K562 (cell line): ENCODE results near the gene FAM184B. TPM values are rescaled to one million over a fixed set of nuclear protein-coding genes. Genes with fewer than 3 reads are reported as not detected.

Source experiments
- ATAC-seq: fragments of 200-7000 bp; cut with Tn5 transposase; 3 replicates; pipeline ENCODE4 v1.9.1; 2020; ENCODE audit warnings: moderate library complexity
- BruUV-seq: library from RNA; stranded (reverse); fragments of 400-500 nt; replicated peaks from 2 replicates; lab custom pipeline; 2021; lab: Mats Ljungman, UMichigan
- CTCF ChIA-PET: fragments of 300-600 bp; formaldehyde crosslinking; extraction: SDS; loops from one replicate; lab custom pipeline; 2021; ENCODE audit warnings: low intra/inter-chr PET ratio; lab: Yijun Ruan, JAX
- POLR2A ChIA-PET: fragments of 300-600, 350-650 bp; sonication (Branson Sonifier 250); formaldehyde crosslinking; extraction: SDS; loops from one replicate; lab custom pipeline; 2021; ENCODE audit warnings: antibody characterized with exemption, inconsistent platforms; lab: Yijun Ruan, JAX
- DNase-seq, 4 experiments: peaks; one replicate each; pipeline versions ENCODE4 v3.0.0 to v3.0.0-alpha.2; 2011 to 2018; ENCODE audit warnings: low spot score in 3 of 4, mixed read lengths in 3 of 4; ENCODE audit errors: extremely low read depth in 1 of 4
- FAIRE-seq: peaks from 2 replicates; lab custom pipeline; 2011; peaks lifted over from hg19 to GRCh38; lab: Jason Lieb, UNC
- H2AFZ ChIP-seq: 2 replicates; pipeline ENCODE4 v1.6.0; 2011; ENCODE audit warnings: low read depth, low read length, control low read depth, inconsistent platforms
- H3K27ac ChIP-seq: fragments of 200-600 bp; 3 replicates; pipeline ENCODE4 v1.8.0; 2011; ENCODE audit warnings: low read depth, mild to moderate bottlenecking, control low read depth, inconsistent platforms, low read length, moderate library complexity, mixed read lengths; ENCODE audit errors: extremely low read depth
- H3K27me3 ChIP-seq, 2 experiments: fragments of 300-600 bp in 1 of 2; 2 replicates in 1 of 2; 3 replicates in 1 of 2; pipeline versions ENCODE4 v1.6.0 to v1.8.0; 2011; ENCODE audit warnings: inconsistent platforms in 2 of 2, low read length in 2 of 2, mild to moderate bottlenecking in 1 of 2, mixed read lengths in 1 of 2, moderate library complexity in 1 of 2; ENCODE audit not compliant: control insufficient read depth in 2 of 2, insufficient read depth in 2 of 2
- H3K36me3 ChIP-seq: fragments of 300-600 bp; 3 replicates; pipeline ENCODE4 v1.8.0; 2011; ENCODE audit warnings: mild to moderate bottlenecking, low read length, inconsistent platforms; ENCODE audit not compliant: control insufficient read depth, insufficient read depth
- H3K4me1 ChIP-seq, 2 experiments: fragments of 200-600 bp in 1 of 2; replicated peaks in 1 of 2; 2 replicates in 1 of 2; 3 replicates in 1 of 2; pipeline versions ENCODE4 v1.5.1 to v1.8.0; 2011; ENCODE audit warnings: inconsistent platforms in 2 of 2, low read length in 2 of 2, mild to moderate bottlenecking in 1 of 2, mixed read lengths in 1 of 2, moderate library complexity in 1 of 2; ENCODE audit not compliant: control insufficient read depth in 2 of 2, insufficient read depth in 2 of 2
- H3K4me2 ChIP-seq: 2 replicates; pipeline ENCODE4 v1.6.1; 2011; ENCODE audit warnings: low read length, control low read depth, inconsistent platforms, mixed read lengths; ENCODE audit not compliant: insufficient read depth
- H3K4me3 ChIP-seq: fragments of 200-600 bp; sonication (generic), shearing (Covaris generic); 2 replicates; pipeline ENCODE4 v1.5.1; 2016; ENCODE audit warnings: control low read depth, inconsistent platforms
- H3K79me2 ChIP-seq: fragments of 200-600 bp; 3 replicates; pipeline ENCODE4 v1.8.0; 2011; ENCODE audit warnings: low read length, inconsistent platforms; ENCODE audit not compliant: control insufficient read depth, insufficient read depth
- H3K9ac ChIP-seq, 2 experiments: 2 replicates each; pipeline versions ENCODE4 v1.6.0 to v1.6.1; 2011; ENCODE audit warnings: low read depth in 2 of 2, low read length in 2 of 2, control low read depth in 1 of 2, inconsistent platforms in 1 of 2, mild to moderate bottlenecking in 1 of 2, mixed read lengths in 1 of 2; ENCODE audit not compliant: insufficient read depth in 1 of 2
- H3K9me1 ChIP-seq: one replicate; pipeline ENCODE4 v1.6.0; 2011; ENCODE audit warnings: inconsistent platforms, mild to moderate bottlenecking, low read length, moderate library complexity; ENCODE audit not compliant: control insufficient read depth, insufficient read depth
- H3K9me3 ChIP-seq: replicated peaks from 2 replicates; pipeline ENCODE4 v1.5.1; 2011; ENCODE audit warnings: low read depth, low read length, inconsistent platforms; ENCODE audit not compliant: control insufficient read depth, insufficient read depth
- H4K20me1 ChIP-seq: replicated peaks from 2 replicates; pipeline ENCODE4 v1.6.1; 2011; ENCODE audit warnings: low read length, inconsistent platforms, mixed read lengths; ENCODE audit not compliant: control insufficient read depth, insufficient read depth
- DPF2 ChIP-seq: fragments of 450-650 bp; IDR thresholded peaks from 2 replicates; pipeline ENCODE4 v1.6.1; 2016
- HMGN3 ChIP-seq: IDR thresholded peaks from 2 replicates; pipeline ENCODE4 v1.6.1; 2011; ENCODE audit warnings: borderline replicate concordance, low read depth, mild to moderate bottlenecking, mixed read lengths, low read length; ENCODE audit not compliant: insufficient read length; ENCODE audit errors: extremely low read depth
- MCM3 ChIP-seq: fragments of 450-650 bp; IDR thresholded peaks from 2 replicates; pipeline ENCODE4 v1.6.1; 2016
- NR2C2 ChIP-seq, 2 experiments: fragments of 200-800 bp in 1 of 2; sonication (Bioruptor generic) in 1 of 2; sonication (generic) in 1 of 2; formaldehyde crosslinking in 1 of 2; IDR thresholded peaks; 2 replicates each; pipeline versions ENCODE4 v1.6.1 to v1.8.0; 2016 to 2022; ENCODE audit warnings: mild to moderate bottlenecking in 1 of 2, missing compliant biosample characterization in 1 of 2, missing genetic modification characterization in 1 of 2, missing genetic modification reagents in 1 of 2
- NR4A1 ChIP-seq, 2 experiments: fragments of 250-450 bp in 1 of 2; fragments of 450-650 bp in 1 of 2; sonication (Bioruptor Pico) in 1 of 2; IDR thresholded peaks; 2 replicates each; pipeline versions ENCODE4 v1.4.0 to v1.6.1; 2016 to 2020; ENCODE audit warnings: mild to moderate bottlenecking in 2 of 2, missing compliant biosample characterization in 1 of 2, missing genetic modification characterization in 1 of 2, moderate library complexity in 1 of 2
- NUFIP1 ChIP-seq: fragments of 450-650 bp; IDR thresholded peaks from 2 replicates; pipeline ENCODE4 v1.6.1; 2018; ENCODE audit not compliant: partially characterized antibody
- RB1 ChIP-seq: fragments of 450-650 bp; IDR thresholded peaks from 2 replicates; pipeline ENCODE4 v1.6.1; 2017; ENCODE audit warnings: low read depth, mild to moderate bottlenecking
- RERE ChIP-seq: sonication (generic); formaldehyde crosslinking; IDR thresholded peaks from 2 replicates; pipeline ENCODE4 v1.8.0; 2023; ENCODE audit warnings: missing genetic modification reagents, mild to moderate bottlenecking, borderline replicate concordance
- TAF9B ChIP-seq: fragments of 450-650 bp; IDR thresholded peaks from 2 replicates; pipeline ENCODE4 v1.6.1; 2018; ENCODE audit warnings: mild to moderate bottlenecking; ENCODE audit not compliant: partially characterized antibody
- TRIM24 ChIP-seq, 2 experiments: fragments of 450-650 bp; IDR thresholded peaks; 2 replicates each; pipeline ENCODE4 v1.6.1; 2016
- WGBS: fragments of 100-300 bp; shearing (Covaris generic); methylation state at CpG from one replicate; pipeline ENCODE4 v1.1.6; 2016; ENCODE audit warnings: low coverage, mixed read lengths; ENCODE audit not compliant: insufficient coverage; ENCODE audit errors: missing lambda C conversion rate; 5-methylcytosine and 5-hydroxymethylcytosine counted together
- in situ Hi-C: fragments of 300-500 bp; cut with MboI; formaldehyde crosslinking; loops from 4 replicates; pipeline ENCODE4 v1.15.0; 2018; ENCODE audit warnings: inconsistent platforms, mixed read lengths
- intact Hi-C: fragments of 100-400 bp; cut with micrococcal nuclease; formaldehyde crosslinking; loops from 2 replicates; pipeline ENCODE4 v1.14.2; 2022
- polyA plus RNA-seq, 8 experiments: library from polyadenylated mRNA; depleted of rRNA in 4 of 8; stranded (reverse) in 5 of 8; unstranded in 3 of 8; fragments of >200 nt; fragmentation: Nextera tagmentation in 2 of 8; fragmentation: Illumina TruSeq in 1 of 8; extraction: Ambion mirVana in 2 of 8; extraction: Trizol in 1 of 8; gene quantifications; 2 replicates each; pipeline versions ENCODE4 v1.2.1 to v1.2.3, GENCODE V29; 2011 to 2014; ENCODE audit warnings: inconsistent platforms in 1 of 8, missing spikeins in 1 of 8
- total RNA-seq, 7 experiments: library from RNA; depleted of rRNA in 6 of 7; stranded (reverse); fragments of >200 nt in 6 of 7; fragmentation: Illumina TruSeq in 2 of 7; extraction: Trizol in 2 of 7; gene quantifications; 2 replicates each; pipeline versions ENCODE4 v1.2.1 to v1.2.3, GENCODE V29; 2011 to 2021; ENCODE audit warnings: low replicate concordance in 1 of 7
- TF ChIP-seq, protein P1 (sequence below): sonication (generic); formaldehyde crosslinking; IDR thresholded peaks from 2 replicates; pipeline ENCODE4 v1.4.0; 2020; ENCODE audit warnings: mild to moderate bottlenecking, missing genetic modification reagents
- TF ChIP-seq, protein P2 (sequence below): sonication (generic); formaldehyde crosslinking; IDR thresholded peaks from 2 replicates; pipeline ENCODE4 v1.8.0; 2022; ENCODE audit warnings: missing genetic modification reagents, mild to moderate bottlenecking, borderline replicate concordance

Gene FAM184B
- total and polyA plus RNA-seq, 9 of the 15 experiments (the other 6 are each of a cell fraction or from before 2014, with no cell fraction given): not detected

GRCh38 chr4:17760626-17761025 is 20.8 kb downstream of the FAM184B start:
- WGBS: 1% methylated on average over 6 of the region's 6 CpGs
- DNase-seq (no peak), FAIRE-seq (no peak), ATAC-seq (no peak)
- H3K36me3 ChIP-seq: no peaks in the 10 kb centered on the region
- POLR2A ChIA-PET: interaction anchor here (0.7 kb wide), 1 partner anchor 160 kb away, joined by 3 read pairs; no protein-coding TSS in a partner anchor
- no peak overlapping the region for H3K4me3 ChIP-seq
- CTCF ChIA-PET: no interaction called here
- no peaks in the 10 kb centered on the region for H3K9me1 ChIP-seq
- no peaks in the 10 kb centered on the region for H3K79me2 ChIP-seq
- in situ Hi-C loops: no loop called here
- no peak overlapping the region for H3K4me2 ChIP-seq
- H3K9ac ChIP-seq: no peak overlapping the region
- TF ChIP-seq TAF9B: no peak
- TF ChIP-seq HMGN3: no peak
- no peak for TF ChIP-seq MCM3
- TF ChIP-seq NR4A1 (CRISPR knock-in tag; IDR thresholded peaks at IDR 0.05): no peak
- no peak for TF ChIP-seq NR4A1 (tag; IDR thresholded peaks at IDR 0.05)
- TF ChIP-seq, protein P1, sequence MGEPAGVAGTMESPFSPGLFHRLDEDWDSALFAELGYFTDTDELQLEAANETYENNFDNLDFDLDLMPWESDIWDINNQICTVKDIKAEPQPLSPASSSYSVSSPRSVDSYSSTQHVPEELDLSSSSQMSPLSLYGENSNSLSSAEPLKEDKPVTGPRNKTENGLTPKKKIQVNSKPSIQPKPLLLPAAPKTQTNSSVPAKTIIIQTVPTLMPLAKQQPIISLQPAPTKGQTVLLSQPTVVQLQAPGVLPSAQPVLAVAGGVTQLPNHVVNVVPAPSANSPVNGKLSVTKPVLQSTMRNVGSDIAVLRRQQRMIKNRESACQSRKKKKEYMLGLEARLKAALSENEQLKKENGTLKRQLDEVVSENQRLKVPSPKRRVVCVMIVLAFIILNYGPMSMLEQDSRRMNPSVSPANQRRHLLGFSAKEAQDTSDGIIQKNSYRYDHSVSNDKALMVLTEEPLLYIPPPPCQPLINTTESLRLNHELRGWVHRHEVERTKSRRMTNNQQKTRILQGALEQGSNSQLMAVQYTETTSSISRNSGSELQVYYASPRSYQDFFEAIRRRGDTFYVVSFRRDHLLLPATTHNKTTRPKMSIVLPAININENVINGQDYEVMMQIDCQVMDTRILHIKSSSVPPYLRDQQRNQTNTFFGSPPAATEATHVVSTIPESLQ (CRISPR knock-in tag): no peak
- no peak for TF ChIP-seq NUFIP1
- TF ChIP-seq, protein P2, sequence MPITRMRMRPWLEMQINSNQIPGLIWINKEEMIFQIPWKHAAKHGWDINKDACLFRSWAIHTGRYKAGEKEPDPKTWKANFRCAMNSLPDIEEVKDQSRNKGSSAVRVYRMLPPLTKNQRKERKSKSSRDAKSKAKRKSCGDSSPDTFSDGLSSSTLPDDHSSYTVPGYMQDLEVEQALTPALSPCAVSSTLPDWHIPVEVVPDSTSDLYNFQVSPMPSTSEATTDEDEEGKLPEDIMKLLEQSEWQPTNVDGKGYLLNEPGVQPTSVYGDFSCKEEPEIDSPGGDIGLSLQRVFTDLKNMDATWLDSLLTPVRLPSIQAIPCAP (CRISPR knock-in tag): no peak
- TF ChIP-seq NR2C2 (CRISPR knock-in tag; IDR thresholded peaks at IDR 0.05): no peak
- no peak for TF ChIP-seq NR2C2 (tag; IDR thresholded peaks at IDR 0.05)
- no peak for TF ChIP-seq TRIM24 (IDR thresholded peaks at IDR 0.05)
- TF ChIP-seq RERE (CRISPR knock-in tag): no peak
- no peak for TF ChIP-seq RB1
- TF ChIP-seq DPF2: no peak
- no peaks in the 10 kb centered on the region for H4K20me1 ChIP-seq
- H3K27ac ChIP-seq: no peak overlapping the region
- H3K27me3 ChIP-seq: peaks cover 7 to 9% of the 10 kb centered on the region in 2 experiments; a peak in 4 of 5 replicates
- intact Hi-C loops: no loop called here
- BruUV-seq: no TSS peak
- no peak overlapping the region for H2AFZ ChIP-seq
- no peaks in the 10 kb centered on the region for H3K4me1 ChIP-seq
- H3K9me3 ChIP-seq: 0 out of 2 replicates have a peak, but pooled peaks cover under 1% of the 10 kb centered on the region
